Measurements from ENCODE around the gene MAPT.

The MAPT gene

DNA sequence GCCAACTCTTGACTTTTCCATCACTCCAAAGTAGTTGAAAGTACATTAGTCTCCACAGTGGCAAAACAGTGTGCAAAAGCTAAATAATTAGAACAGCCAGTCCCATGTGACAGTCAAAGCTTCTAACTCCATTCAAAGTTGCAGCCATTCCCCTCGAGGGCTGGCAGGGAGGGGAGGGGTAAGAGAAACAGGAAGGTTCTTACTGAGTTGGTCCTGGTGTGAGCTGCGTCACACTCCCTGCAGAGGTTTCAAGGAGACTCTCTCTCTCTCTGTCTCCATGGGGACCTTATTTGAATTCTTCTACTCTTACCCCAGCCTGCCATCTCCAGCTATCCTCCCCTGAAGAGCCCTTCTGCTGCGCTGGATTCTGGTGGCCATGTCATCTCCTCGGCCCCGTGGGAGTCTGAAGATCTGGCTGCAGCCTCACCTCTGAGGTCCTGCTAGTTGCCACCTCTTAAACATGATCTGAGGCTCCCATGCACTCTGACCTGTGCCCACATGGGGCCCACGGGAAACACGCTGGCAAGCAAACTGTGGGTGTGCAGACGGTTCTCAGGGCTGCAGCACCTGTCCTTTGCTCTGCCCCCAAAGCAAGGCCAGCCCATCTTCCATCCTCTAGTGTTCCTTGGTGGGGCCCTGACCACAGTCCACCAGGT is 81.4 kb downstream of the MAPT start:
- DNase-seq: no peak

- no peak for DNase-seq
Measured at GRCh38 chr17:45976391-45976754, 82.0 kb downstream of the MAPT start.

- no peak for DNase-seq
Measured at GRCh38 chr17:45976755-45977505, 82.6 kb downstream of the MAPT start.

GRCh38 chr17:45977506-45977824 is 83.1 kb downstream of the MAPT start:
- no peak for DNase-seq

- DNase-seq: no peak
Measured at GRCh38 chr17:45977976-45978626, 83.7 kb downstream of the MAPT start.

GRCh38 chr17:45979137-45979536 is 84.8 kb downstream of the MAPT start:
- no peak for DNase-seq

DNA sequence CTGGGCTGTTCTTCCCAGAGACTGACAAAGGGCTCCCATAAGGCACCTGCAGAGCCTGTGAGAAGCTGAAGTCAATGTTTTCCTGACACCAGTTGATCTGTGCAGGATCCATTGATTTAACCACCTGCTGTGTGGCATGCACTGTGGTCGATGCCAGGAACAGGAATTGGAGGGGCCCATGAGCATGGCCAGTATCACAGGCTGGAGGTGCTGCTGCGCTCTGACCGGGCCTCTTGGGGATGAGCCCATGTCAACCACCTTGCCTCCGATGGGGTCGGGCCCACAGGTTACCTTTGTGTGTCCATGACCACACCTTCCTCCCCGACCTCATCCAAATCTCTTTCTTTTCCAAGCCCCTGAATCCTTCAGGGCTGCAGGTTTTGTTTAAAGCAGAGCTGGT is 86.5 kb downstream of the MAPT start:
- no peak for DNase-seq

DNA sequence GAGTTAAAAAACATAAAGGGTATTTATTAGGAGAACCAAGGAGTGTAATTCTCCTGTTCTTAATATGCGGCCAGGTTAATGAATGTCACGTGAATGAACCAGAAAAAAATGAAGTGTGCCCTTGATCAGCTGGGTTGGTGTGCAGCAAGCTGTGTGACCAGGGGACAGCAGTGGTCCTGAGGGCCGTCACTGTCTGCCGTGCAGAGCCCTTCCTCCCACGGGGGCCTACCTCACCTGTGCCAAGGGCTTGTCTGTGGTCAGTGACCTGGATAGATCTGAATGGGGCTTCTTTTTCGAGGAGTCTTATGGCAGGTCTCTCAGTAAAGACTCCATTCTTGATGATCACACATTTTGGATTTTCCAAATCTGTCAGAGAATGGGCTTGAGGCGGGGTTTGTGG is 87.0 kb downstream of the MAPT start:
- DNase-seq: no peak

DNA sequence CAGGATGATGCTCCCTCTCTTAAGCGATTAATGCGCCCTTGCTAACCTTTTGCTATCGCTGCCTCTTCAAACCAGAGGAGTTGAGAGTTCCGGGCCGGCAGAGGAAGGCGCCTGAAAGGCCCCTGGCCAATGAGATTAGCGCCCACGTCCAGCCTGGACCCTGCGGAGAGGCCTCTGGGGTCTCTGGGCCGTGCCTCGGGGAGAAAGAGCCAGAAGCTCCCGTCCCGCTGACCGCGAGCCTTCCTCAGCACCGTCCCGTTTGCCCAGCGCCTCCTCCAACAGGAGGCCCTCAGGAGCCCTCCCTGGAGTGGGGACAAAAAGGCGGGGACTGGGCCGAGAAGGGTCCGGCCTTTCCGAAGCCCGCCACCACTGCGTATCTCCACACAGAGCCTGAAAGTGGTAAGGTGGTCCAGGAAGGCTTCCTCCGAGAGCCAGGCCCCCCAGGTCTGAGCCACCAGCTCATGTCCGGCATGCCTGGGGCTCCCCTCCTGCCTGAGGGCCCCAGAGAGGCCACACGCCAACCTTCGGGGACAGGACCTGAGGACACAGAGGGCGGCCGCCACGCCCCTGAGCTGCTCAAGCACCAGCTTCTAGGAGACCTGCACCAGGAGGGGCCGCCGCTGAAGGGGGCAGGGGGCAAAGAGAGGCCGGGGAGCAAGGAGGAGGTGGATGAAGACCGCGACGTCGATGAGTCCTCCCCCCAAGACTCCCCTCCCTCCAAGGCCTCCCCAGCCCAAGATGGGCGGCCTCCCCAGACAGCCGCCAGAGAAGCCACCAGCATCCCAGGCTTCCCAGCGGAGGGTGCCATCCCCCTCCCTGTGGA is 88.6 kb downstream of the MAPT start:
- no peak for DNase-seq

GRCh38 chr17:45983614-45984310 is 89.4 kb downstream of the MAPT start:
- DNase-seq: no peak

DNA sequence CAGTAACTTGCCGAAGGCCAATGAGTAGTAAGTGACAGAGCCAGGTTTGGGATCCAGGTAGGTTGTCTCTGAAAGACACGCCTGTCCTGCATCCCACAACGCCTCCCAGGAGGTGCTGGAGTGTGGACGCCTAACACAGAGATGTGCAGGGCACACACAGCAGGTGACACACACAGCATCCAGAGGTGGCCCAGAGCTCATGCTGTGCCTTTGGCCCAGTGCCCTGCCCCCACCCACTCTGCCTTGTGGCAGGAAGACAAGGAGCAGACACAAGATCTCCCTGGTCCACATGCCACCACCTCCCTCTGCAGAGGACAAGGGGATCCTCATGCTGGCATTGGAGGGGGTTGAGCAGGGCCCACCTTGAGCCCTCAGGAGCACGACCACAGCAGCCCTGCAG is 90.0 kb downstream of the MAPT start:
- DNase-seq: no peak

GRCh38 chr17:45985447-45985846 is 91.1 kb downstream of the MAPT start:
- DNase-seq: no peak

DNA sequence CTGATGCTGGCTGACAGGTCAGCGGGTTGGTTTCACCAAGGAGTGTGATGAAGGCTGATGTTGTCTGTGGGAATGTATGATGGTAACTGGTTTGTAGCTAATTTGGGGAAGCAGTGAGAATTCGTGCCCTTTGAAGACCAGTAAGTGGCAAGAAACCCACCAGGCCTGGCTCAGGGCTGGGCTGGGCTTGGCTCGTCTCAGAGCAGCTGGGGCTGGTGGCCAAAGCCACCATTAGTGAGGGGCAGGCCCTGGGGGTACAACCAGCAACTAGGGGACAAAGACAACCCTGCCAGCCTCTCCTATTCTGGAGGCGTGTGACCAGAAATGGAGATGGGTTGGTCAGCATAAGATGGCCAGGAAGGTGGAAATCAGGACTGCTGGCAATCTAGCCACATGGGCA is 91.7 kb downstream of the MAPT start:
- no peak for DNase-seq

GRCh38 chr17:45987706-45988105 is 93.4 kb downstream of the MAPT start:
- DNase-seq: no peak

DNA sequence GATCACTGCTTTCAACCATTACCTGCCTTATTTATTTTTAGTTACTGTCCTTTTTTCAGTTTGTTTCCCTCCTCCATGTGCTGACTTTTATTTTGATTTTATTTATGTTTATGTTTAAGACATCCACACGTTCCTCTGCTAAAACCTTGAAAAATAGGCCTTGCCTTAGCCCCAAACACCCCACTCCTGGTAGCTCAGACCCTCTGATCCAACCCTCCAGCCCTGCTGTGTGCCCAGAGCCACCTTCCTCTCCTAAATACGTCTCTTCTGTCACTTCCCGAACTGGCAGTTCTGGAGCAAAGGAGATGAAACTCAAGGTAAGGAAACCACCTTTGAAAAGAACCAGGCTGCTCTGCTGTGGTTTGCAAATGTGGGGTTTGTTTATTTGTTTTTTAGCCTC is 95.4 kb downstream of the MAPT start:
- no peak for DNase-seq

GRCh38 chr17:45990886-45991285 is 96.5 kb downstream of the MAPT start:
- DNase-seq: no peak

GRCh38 chr17:45991341-45991740 is 97.0 kb downstream of the MAPT start:
- no peak for DNase-seq

- DNase-seq: no peak
Measured at GRCh38 chr17:45992175-45992574, 97.8 kb downstream of the MAPT start.

DNA sequence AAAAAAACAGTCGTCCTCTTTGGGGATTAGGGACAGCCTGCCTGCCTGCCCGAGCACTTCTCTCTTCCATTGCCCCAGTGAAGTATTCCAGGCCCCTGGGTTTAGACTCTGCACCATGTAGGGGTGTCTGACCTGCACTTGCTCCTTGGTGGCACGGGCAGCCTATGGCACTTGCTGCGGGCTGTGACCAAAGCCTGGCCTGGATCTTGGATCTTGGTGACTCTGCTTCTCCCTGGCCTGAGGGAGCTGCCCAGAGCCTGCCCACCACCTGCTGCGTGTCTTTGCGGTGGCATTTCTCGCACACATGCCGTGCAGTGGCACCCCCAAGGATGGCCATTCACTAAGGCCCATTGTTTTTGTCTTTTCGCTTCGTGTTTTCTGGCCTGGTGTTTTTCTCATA is 98.5 kb downstream of the MAPT start:
- no peak for DNase-seq

DNA sequence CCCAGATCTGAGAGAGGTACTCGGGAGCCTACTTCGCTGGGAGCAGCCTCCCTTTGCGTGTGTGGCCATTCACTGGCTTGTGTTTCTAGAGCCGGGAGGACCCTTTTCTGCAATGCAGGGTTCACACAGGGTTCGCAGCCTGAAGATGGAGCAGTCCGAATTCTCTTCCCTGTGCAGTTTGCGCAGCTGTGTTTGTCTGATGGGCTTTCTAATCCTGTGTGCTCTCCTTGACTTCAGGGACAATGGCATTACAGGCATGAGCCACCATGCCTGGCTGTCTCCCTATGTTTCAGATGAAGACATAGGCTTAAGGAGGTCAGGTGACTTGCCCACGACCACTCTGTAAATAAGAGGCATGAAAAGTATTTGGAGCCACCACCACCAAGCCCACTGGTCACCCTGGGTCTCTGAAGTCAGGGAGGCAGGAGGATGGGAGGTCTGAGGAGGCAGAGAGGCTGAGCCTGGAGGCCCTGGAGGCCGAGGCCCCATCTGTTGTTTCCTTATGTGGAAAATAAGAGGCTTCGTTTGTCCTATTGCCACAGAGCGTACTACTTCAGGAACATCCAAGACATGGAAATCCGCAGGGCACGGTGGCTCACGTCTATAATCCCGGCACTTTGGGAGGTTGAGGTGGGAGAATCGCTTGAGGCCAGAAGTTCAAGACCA is 99.7 kb downstream of the MAPT start:
- DNase-seq: no peak

- DNase-seq: no peak
Measured at GRCh38 chr17:45994987-45995386, 100.6 kb downstream of the MAPT start.

GRCh38 chr17:45995627-45996270 is 101.4 kb downstream of the MAPT start:
- DNase-seq: no peak
